ENCODE results near the gene MCM7.

Gene MCM7

GRCh38 chr7:100065452-100066186, 35.6 kb downstream of the MCM7 start:
- no peak for DNase-seq

- DNase-seq = no peak
Measured at GRCh38 chr7:100064162-100064561, 37.0 kb downstream of the MCM7 start.

GRCh38 chr7:100063376-100063775, 37.8 kb downstream of the MCM7 start:
- DNase-seq = no peak

- no peak for DNase-seq
Measured at GRCh38 chr7:100061518-100062193, 39.5 kb downstream of the MCM7 start.

GRCh38 chr7:100059251-100059739, 41.9 kb downstream of the MCM7 start:
- no peak for DNase-seq

- DNase-seq = no peak
Measured at GRCh38 chr7:100057006-100057405, 44.2 kb downstream of the MCM7 start.

- DNase-seq = peak; percentile 54
Measured at GRCh38 chr7:100053215-100053614, 48.0 kb downstream of the MCM7 start.

- DNase-seq = no peak
Measured at GRCh38 chr7:100051611-100052010, 49.6 kb downstream of the MCM7 start.

GRCh38 chr7:100049441-100050291, 51.5 kb downstream of the MCM7 start, which contains the start of gene ZSCAN21:
Gene ZSCAN21, plus strand, starts transcription at chr7:100049774. Its CDS starts 7,233 bp downstream, at chr7:100057007.
- DNase-seq = peak; percentile 55

GRCh38 chr7:100048680-100049079, 52.5 kb downstream of the MCM7 start:
- DNase-seq = no peak

- DNase-seq = no peak
Measured at GRCh38 chr7:100044718-100045117, 56.5 kb downstream of the MCM7 start.
